Transverse colon (tissue), 4 donors: ENCODE results near the gene CABCOCO1. TPM values are rescaled to one million over a fixed set of nuclear protein-coding genes. Genes with fewer than 3 reads are reported as not detected.

Source experiments
- DNase-seq: peaks from one replicate; pipeline ENCODE4 v3.0.0-alpha.2; 2019
- H3K27ac ChIP-seq, 4 donors: fragments of 200-600 bp; sonication (generic); 2 replicates each; pipeline ENCODE4 v1.5.1; 2016 to 2018; ENCODE audit warnings: inconsistent platforms in 4 of 4
- H3K27me3 ChIP-seq: fragments of 200-600 bp; sonication (generic); 2 replicates; pipeline ENCODE4 v1.5.1; 2017; ENCODE audit warnings: inconsistent platforms
- H3K36me3 ChIP-seq, 4 donors: fragments of 200-600 bp; sonication (generic); 2 replicates each; pipeline ENCODE4 v1.5.1; 2017 to 2019; ENCODE audit warnings: inconsistent platforms in 4 of 4
- H3K4me1 ChIP-seq, 4 donors: fragments of 200-600 bp; sonication (generic); 2 replicates each; pipeline ENCODE4 v1.5.1; 2017 to 2020; ENCODE audit warnings: inconsistent platforms in 4 of 4
- H3K4me3 ChIP-seq, 4 donors: fragments of 200-600 bp; sonication (generic); 1 replicate in 1 of 4; 2 replicates in 3 of 4; pipeline versions ENCODE4 v1.5.1 to v1.6.1; 2017 to 2019; ENCODE audit warnings: inconsistent platforms in 4 of 4
- H3K9me3 ChIP-seq, 2 donors: fragments of 200-600 bp; sonication (generic); 2 replicates each; pipeline ENCODE4 v1.5.1; 2017 to 2019; ENCODE audit warnings: inconsistent platforms in 2 of 2
- EP300 ChIP-seq: sonication (generic); formaldehyde crosslinking; IDR thresholded peaks from one replicate; pipeline ENCODE4 v1.6.1; 2017; ENCODE audit warnings: antibody characterized with exemption, low read depth
- POLR2A ChIP-seq: fragments of 450-650 bp; IDR thresholded peaks from one replicate; pipeline ENCODE4 v1.6.1; 2016; ENCODE audit warnings: antibody characterized with exemption, mild to moderate bottlenecking, moderate library complexity
- POLR2AphosphoS5 ChIP-seq, 3 donors: sonication (generic); formaldehyde crosslinking; IDR thresholded peaks; one replicate each; pipeline ENCODE4 v1.6.1; 2016; ENCODE audit warnings: antibody characterized with exemption in 3 of 3
- in situ Hi-C, 4 donors: fragments of 200-750 bp; cut with MboI; loops; one replicate each; pipeline versions ENCODE4 v1.15.0 to v1.15.1; 2017; ENCODE audit warnings: low sequenced_read_pairs in 3 of 4, low pct_ligation_motif_present in 1 of 4, low pct_unique_long_range_greater_than_20kb in 1 of 4
- intact Hi-C: fragments of 100-400 bp; cut with DNase I; formaldehyde crosslinking; loops from one replicate; pipeline ENCODE4 v1.15.1; 2023; ENCODE audit warnings: low total_unique reads
- total RNA-seq, 4 donors: library from RNA; depleted of rRNA; stranded (reverse); fragments of >200 nt; gene quantifications; one replicate each; pipeline ENCODE4 v1.1.0, GENCODE V29; 2016
- TF ChIP-seq, protein P1 (sequence below), 5 experiments: fragments of 200-600 bp in 3 of 5; fragments of 450-650 bp in 2 of 5; sonication (generic) in 3 of 5; IDR thresholded peaks; 1 replicate in 2 of 5; 2 replicates in 3 of 5; pipeline ENCODE4 v1.5.1; 2016 to 2017; ENCODE audit warnings: antibody characterized with exemption in 5 of 5, inconsistent platforms in 3 of 5, mild to moderate bottlenecking in 2 of 5, moderate library complexity in 1 of 5

Gene CABCOCO1
- total RNA-seq, 4 donors from 2014 or later, result not detected

- TF ChIP-seq POLR2AphosphoS5 (IDR thresholded peaks at IDR 0.05) (no peak), EP300 (no peak), POLR2A (no peak)
- TF ChIP-seq, protein P1, sequence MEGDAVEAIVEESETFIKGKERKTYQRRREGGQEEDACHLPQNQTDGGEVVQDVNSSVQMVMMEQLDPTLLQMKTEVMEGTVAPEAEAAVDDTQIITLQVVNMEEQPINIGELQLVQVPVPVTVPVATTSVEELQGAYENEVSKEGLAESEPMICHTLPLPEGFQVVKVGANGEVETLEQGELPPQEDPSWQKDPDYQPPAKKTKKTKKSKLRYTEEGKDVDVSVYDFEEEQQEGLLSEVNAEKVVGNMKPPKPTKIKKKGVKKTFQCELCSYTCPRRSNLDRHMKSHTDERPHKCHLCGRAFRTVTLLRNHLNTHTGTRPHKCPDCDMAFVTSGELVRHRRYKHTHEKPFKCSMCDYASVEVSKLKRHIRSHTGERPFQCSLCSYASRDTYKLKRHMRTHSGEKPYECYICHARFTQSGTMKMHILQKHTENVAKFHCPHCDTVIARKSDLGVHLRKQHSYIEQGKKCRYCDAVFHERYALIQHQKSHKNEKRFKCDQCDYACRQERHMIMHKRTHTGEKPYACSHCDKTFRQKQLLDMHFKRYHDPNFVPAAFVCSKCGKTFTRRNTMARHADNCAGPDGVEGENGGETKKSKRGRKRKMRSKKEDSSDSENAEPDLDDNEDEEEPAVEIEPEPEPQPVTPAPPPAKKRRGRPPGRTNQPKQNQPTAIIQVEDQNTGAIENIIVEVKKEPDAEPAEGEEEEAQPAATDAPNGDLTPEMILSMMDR (IDR thresholded peaks at IDR 0.05), result no peak
- no peak overlapping the region for H3K27ac ChIP-seq
- no peaks in the 10 kb centered on the region for H3K9me3 ChIP-seq
- DNase-seq, result no peak
- H3K4me3 ChIP-seq, result no peak overlapping the region
- intact Hi-C loops, result no loop called here
- H3K36me3 ChIP-seq, result no peaks in the 10 kb centered on the region
- in situ Hi-C loops, result no loop called here
- no peaks in the 10 kb centered on the region for H3K27me3 ChIP-seq
- H3K4me1 ChIP-seq, result no peaks in the 10 kb centered on the region
These were observed 152.8 kb downstream of the CABCOCO1 start for GRCh38 chr10:61815496-61815895.

Other genes with a start within 250 kb of the CABCOCO1 start
- gene TMEM26, start 209.5 kb upstream of the CABCOCO1 start, total RNA-seq, result 1 to 10 TPM in 2 of 4 donors, under 1 TPM in 1, not detected in 1; 0.27 to 3.0 (median 1.9) TPM
- gene ARID5B, start 238.8 kb downstream of the CABCOCO1 start, total RNA-seq, result 10 to 100 TPM; 17.7 to 54.6 (median 34.8) TPM